ENCODE data around the gene RABGAP1L.

DNA sequence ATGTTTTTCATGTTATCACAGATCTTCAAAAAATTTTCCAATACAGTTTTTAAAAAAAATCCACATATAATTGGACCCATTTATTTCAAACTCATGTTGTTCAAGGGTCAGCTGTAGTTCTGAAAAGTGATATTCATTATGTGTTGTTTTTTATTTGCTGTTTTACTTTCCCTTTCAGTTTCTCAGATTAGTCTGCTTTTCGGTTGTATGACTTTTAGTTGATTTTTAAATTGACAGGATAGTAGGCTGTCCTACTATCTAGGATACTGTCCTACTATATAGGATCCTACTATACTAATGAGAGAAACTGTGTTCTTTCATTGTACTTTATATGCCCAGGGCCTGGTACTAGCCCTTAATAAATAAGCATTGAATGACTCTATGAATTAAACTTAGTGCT lies 254.9 kb downstream of the RABGAP1L start:
- TF ChIP-seq POLR2A (IDR thresholded peaks at IDR 0.05; ENCODE audit: control extremely low read depth in 1 of 2, low read depth in 2 of 2, low read length in 2 of 2) (no peak), TAF1 (IDR thresholded peaks at IDR 0.05; ENCODE audit: low read depth, low read length) (no peak), JUND (IDR thresholded peaks at IDR 0.05; ENCODE audit: low read length) (no peak), POLR2AphosphoS5 (IDR thresholded peaks at IDR 0.05; ENCODE audit: low read depth, low read length) (no peak), CTCF (IDR thresholded peaks at IDR 0.05; ENCODE audit: control extremely low read depth in 1 of 3, insufficient read depth in 1 of 3, low read depth in 1 of 3, low read length in 3 of 3) (no peak), GTF2F1 (IDR thresholded peaks at IDR 0.05; ENCODE audit: borderline replicate concordance, low read depth, low read length) (no peak), SP1 (IDR thresholded peaks at IDR 0.05; ENCODE audit: low read depth, low read length) (no peak), TCF12 (IDR thresholded peaks at IDR 0.05; ENCODE audit: low read depth, low read length) (no peak)

Measured in H1 (cell line).